ENCODE data around the gene KARS1.

- no peak for TF ChIP-seq MAX (IDR thresholded peaks at IDR 0.05)
- no peak for TF ChIP-seq CTCF (IDR thresholded peaks at IDR 0.05 in 2 of 3, conservative IDR thresholded peaks at IDR 0.05 in 1 of 3; ENCODE audit: borderline replicate concordance in 1 of 3, insufficient read depth in 1 of 3, low read depth in 2 of 3, low read length in 2 of 3)
- no peak for TF ChIP-seq REST (IDR thresholded peaks at IDR 0.05; ENCODE audit: low read depth)
- TF ChIP-seq POLR2AphosphoS5 (IDR thresholded peaks at IDR 0.05; ENCODE audit: low read depth, low read length), result no peak
Observed at GRCh38 chr16:75579281-75579834, 68.1 kb downstream of the KARS1 start.

All from HCT116 (cell line).